Globus pallidus (tissue), 1 donor: ENCODE measurements around the gene ADGRF1.
"Not testable (repeated sequence)": the region's sequence is repeated elsewhere in the genome, so short reads cannot be mapped to it uniquely, and the experiment has no call there.

ENCODE experiments used
- DNase-seq: peaks from one replicate; pipeline ENCODE4 v3.0.0-alpha.2; 2015; ENCODE audit warnings: low spot score

Gene ADGRF1

DNA sequence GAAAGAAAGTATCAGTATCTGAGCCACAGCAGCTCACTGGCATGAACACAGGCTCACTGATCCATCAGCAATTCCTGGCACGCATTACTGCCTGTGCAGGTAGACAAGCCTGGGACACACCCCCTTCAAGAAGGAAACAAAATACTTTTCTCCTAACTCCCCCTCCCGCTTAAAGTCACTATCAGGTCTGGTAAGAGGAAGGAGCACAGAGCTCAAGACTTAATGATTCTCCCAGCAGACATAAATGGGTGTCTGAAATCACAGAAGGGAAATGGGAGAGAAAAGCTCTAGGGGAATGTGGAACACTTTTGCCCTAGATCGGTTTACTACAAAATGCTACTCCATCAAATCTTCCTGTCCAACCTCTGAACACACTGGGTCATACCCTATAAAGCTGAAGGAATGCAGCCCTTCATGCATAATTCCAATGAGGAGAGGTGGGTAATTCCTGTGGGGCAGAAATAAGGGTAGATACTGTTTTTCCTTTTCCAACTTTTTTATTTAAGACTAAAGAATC lies at the start of gene ADGRF1:
Gene ADGRF1 (minus strand): TSS at position 58 of the 517 bp plus-strand sequence. CDS start 13,271 bp downstream, outside the sequence.
- DNase-seq: no peak

DNA sequence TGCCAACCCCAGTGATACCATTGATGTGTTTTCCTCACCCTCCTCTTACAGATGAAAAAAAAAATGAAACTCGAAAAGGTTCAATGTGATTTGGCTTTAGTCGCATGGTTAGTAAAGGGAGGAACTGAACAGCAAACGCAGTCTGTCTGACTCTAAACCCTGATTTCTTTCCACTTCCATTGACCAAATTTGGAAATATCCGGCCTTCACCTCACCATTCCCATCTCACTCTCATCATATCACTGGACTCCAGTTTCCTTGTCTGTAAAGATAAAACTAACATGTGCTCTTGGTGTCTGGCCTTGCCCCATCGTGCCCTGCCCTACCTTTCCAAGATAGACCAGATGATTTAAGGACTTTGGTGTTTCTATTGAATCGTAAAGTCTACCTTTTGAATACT lies 48.7 kb upstream of the ADGRF1 start:
- no peak for DNase-seq

DNA sequence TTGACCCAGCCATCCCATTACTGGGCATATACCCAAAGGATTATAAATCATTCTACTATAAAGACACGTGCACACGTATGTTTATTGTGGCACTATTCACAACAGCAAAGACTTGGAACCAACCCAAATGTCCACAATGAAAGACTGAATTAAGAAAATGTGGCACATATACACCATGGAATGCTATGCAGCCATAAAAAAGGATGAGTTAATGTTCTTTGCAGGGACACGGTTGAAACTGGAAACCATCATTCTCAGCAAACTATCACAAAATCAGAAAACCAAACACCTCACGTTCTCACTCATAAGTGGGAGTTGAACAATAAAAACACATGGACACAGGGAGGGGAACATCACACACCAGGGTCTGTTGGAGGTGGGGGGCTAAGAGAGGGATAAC lies 47.3 kb upstream of the ADGRF1 start:
- not testable (repeated sequence) for DNase-seq

DNA sequence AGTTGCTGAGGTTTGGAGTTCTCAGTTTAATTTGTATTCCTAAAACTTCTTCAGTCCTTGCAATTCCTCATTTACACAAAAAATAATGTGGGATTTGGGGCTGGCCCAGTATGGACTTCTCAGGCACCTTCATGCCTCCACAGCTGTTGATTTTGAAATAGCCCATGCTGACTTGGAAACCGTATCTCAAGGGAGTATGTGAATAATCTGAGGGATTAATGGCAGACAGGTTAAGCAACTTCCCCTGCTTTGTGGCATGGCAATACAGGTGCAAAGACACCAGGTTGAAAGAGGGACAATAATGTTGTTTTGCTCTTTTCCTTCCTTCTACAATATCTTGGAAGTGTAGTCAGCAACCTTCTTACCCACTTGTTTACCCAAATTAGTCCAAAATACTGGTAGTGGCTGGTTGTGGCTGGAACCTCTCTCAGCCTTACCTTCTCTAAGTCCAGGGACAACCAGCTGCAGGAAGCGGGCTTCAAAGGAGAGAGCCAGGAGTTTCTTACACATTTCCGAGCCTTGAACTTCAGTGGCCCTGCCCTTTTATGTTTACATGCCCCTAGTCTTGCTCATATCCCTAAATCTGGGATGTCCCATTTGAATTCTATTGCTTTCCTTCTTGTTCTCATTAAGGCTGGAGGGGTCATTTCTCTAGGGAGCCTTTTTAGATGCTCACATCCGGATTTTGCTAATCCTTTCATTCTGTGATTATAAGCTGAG lies 44.1 kb upstream of the ADGRF1 start:
- no peak for DNase-seq

DNA sequence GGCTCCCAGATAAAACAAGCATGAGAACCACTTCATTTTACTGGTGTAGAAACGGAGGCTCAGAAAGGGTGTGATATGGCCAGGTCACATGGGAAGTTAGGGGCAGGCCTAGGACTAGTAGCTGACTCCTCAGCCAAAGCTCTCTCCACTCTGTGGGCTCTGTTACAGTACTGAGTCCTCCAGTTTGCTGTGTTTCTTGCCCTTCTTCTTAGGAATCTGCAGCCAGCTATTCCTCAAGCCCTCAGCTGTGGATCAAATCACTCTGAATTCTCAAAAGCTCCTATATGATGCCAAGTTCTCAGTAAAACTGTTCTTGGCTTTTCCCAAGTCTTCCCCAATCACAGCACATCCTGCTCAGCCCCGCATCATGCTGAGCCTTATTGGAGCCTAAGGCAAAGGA lies 42.5 kb upstream of the ADGRF1 start:
- no peak for DNase-seq

DNA sequence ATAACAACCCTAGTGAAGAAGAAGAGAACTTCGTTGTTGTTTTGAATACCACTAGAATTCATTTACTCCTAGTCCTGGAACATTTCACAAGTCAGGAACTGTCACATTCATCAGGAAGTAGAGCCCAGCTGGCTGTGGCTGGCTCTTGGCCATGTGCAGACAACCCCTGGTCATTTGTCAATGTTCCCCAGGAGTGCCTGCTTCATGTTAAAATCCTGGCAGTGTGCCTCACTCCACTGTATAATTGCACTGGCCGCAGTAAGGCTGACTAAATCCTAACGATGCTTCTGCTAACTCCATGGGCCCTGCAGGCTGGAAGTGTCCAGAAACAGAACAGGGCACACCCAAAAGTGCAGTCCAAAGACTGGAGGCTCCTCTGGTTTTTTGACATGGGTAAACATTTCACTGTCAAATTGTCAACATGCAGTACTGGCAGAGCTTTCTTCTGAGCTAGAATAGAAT lies 41.5 kb upstream of the ADGRF1 start:
- DNase-seq: peak; percentile 27

DNA sequence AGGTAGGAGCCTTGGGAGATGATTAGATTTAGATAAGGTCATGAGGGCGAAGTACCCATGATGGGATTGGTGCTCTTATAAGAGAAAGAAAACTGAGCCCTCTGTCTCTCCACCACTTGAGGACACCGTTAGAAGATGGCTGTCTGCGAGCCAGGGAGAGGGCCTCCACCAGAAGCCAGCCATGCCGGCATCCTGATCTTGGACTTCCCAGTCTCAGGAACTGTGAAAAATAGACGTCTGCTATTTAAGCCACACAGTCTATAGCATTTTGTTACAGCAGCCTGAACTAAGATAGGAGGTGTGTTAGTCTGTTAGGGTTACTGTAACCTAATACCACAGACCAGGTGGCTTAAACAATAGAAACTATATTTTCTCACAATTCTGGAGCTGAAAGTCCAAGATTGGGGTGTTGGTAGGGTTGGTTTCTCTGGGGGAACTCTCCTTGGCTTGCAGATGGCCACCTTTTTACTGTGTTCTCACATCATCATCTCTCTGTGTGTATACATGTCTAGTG lies 38.0 kb upstream of the ADGRF1 start:
- DNase-seq: no peak

DNA sequence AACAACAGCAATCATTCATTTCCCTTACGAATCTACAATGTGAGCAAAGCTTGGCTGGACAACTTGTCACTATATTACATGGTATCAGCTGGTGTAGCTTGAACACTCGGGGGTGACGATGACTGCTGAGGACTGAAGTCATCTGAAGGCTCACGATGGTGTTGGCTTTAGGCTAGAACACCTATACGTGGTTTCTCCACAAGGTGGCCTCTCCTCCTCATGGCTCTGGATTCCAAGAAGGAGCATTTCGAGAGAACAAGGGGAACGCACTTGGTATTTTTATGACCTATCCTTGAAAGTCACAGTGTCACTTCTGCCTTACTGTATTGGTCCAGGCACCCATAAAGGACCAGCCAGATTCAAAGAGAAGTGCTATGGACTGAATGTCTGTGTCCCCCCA lies 37.5 kb upstream of the ADGRF1 start:
- DNase-seq: no peak

DNA sequence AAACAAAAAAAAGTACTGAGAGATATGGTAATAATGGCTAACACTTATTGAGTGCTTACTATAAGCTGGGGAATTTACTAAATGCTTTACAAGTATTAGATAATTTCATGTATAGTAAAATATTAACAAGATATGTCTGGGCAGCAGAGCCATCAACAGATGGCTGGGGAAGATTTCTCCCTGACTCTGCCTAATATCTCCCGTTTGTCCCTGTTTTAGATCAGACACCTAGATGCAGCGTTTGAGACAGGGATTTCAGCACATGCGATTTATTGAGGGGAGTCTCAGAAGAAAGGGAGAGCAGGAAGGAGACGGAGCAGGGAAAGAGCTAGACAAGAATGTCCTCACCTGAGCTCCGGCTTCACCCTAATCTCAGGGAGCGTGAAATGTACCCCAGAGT lies 36.9 kb upstream of the ADGRF1 start:
- no peak for DNase-seq

DNA sequence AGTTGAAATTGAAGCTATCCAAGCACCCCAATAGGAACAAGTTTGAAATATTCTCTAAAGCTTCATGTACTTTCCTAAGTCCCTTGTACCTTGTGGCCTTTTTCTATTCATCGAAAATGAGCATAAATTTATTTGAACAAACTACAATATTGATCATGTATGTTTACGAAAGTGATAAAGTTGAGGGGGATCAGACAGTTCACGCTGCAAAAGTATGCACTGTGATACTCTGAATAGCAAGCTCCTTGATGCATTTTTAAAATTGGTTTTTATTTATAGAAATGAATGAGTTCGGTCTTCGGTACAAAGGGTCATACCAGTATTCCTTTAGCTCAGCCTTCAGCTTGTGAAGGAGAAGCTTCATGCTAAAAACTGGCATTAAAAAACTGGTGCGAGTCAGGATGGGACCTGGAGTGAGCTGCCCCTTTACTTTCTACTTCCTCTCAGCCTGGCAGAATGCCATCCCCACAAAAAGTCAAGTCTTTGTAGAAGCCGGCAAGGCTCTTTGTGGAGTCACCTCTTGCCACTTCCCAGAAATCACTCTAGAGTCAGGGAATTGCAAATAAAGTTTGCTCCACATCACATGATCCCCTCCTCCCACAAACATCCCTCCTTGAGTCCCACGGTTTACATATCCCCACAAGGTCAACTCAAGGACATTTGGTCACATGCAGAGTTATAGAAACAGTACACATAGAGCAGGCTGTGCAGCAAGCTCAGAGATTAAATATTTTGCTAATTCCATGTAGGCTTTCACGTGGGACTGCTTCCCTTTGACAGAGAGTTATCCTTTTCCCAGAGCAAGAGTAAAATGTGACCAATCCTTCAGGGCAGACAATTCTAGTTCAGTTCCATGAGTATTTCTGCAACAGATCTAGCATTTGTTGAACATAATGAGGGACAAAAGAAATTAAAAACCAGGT lies 34.6 kb upstream of the ADGRF1 start:
- DNase-seq: peak; percentile 50

DNA sequence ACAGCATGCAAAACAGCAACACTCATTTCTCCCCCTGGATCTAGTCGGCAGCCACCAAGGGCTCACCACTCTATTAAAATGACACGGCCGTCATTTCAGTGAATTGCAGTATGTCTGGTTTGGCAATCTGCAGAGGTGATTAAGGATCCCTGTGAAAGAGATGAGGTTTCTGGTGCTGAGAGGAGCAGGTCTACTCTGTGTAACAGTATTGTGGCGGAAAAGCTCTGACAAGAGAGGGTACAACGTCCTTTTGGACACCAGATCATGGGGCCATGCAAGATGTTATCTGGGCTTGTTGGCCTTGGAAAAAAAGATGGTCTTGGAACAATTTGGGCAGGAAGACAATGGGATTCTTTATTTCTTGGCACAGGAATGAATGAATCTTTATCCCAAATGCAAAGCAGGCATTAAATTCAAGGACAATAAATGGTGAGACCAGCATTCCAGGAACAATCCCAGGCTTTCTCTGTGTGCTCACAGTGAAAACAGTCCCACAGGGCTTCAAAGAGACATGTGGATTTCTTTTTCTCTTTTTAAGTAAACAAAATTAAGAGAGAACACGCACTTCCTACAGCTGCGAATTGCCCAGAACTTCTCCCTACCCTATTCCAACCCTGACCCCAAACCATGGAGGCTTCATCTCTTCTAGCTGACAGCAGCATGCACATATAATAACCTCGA lies 33.7 kb upstream of the ADGRF1 start:
- DNase-seq: peak; percentile 83

DNA sequence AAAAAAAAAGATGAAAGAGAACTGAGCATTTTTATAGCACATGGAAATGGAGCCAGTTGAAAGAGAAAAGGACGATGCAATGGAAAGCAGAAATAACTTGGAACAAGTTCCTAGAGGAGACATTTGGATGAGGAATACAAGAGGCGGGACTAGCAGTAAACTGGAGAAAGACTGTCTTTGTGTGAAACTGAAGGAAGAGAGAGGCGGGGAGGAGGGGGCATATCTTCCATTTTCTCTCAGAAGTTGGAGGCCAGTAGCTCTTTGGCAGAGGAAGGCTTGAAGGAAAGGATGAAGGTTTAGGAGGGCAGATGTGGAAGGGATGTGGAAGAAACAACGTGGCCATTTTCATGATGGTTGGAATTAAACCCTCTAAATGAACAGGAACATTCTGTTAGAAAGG lies 33.0 kb upstream of the ADGRF1 start:
- DNase-seq: peak; percentile 58

DNA sequence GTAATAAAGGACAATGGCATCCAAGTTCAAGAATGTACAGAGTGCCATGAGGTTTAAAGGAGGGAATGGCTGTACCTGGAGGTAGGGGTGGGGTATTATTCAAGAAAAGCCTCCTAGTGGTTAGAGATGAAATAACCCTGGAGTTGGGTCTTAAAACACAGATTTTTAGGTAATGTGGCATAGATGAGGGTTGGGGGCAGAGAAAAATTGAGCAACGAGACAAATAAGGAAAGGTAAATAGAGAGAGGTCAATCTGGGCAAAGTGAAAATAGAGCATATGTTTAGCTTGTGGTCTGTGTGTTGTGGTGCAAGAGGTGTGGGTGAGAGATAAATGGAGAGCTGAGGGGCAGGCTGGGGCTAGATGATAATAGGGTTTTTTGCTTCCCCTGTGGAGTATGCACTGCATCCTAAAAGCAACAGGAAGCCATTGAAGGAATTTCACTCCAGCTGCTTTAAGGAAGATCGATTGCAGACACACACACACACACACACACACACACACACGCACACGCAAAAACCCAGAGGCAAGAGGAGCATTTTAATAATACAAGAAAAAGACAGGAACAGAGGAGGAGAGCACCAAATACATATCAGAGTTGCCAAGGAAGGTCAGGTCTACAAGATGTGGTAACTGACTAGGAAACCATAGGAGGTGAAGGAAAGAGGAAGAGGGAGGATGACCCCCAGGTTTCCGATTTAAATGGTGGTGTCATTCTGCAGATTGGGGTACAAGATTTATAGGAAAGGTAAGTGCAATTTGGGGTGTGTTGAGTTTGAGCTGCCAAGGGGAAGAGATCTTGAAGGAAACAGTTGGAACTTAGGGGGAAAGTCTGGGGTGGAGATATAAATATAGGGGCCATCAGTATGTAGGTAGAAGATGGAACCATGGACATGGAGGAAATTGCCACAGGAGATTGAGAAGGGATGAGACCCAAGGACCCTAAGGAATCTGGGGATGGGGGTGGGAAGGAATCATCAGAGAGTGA lies 31.3 kb upstream of the ADGRF1 start:
- DNase-seq: no peak

DNA sequence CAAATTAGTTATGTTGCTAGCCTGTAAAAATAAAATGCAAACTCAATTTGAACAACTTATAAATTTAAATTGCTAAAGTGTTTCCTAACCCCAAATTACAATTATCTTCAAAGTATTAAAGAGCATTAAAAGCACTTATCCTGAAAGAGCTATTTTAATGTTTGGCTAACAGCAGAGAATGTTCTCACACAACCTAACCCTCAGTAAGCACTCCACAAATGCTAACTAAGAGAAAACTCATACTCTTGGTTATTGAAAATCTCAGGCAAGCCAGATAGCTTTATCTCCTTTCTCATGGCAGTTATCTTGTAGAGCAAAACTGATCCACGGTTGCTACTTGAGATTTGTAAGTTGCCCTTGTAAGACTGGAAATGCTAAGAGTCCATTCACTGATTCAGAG lies 30.5 kb upstream of the ADGRF1 start:
- no peak for DNase-seq

DNA sequence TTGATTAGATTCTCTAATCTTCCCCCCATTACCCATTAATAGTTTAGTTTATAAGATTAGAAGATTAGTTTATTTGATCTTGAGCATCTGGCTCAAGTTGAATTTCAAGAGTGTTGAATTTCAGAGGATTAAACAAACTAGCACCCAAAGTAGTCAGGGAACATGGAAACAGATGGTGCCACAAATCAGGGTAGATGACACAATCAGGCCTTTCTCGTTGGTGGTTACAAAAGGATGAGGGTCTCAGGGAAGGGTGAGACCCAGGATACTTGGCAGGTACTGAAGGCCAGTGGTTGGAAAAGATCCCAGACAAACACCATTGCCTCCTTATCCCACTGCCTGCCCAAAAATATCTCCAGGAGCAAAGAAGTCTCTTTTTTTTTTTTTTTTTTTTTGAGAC lies 29.5 kb upstream of the ADGRF1 start:
- no peak for DNase-seq

DNA sequence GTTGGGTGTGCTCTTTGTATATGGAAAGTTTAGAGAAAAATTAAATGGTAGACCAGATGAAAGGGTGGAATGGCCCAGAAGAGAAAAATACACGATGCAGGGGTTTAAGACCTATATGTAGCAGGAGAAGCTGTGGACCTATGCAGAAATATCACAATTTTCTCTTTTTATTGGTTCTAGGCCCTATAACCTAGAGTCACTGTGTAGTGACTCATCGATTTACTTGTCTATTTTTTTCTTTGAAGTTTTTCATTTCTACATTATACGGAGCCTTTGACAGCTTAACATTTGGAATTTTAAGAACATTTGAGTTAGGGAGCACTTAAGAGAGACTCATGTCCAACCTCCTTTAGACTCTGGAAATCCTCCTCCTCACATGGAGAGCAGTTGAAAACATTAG lies 28.3 kb upstream of the ADGRF1 start:
- no peak for DNase-seq

DNA sequence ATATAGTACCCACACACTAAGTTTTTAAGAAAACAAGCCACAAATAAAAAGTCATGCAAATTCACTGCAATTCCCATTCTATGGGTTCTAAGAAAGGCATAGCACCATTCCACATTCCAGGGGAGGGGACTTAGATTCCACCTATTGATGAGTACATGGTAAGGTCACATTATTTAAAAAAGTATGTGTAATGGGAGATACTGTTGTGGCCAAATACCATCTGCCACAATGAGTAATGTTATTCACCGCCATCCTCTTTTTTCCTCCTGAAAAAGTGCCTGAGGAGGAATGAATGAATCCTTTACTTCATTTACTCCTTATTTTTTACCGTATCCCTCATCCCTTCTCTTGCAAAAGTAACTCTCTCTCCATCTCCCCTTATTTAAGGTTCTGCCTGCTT lies 27.0 kb upstream of the ADGRF1 start:
- no peak for DNase-seq

DNA sequence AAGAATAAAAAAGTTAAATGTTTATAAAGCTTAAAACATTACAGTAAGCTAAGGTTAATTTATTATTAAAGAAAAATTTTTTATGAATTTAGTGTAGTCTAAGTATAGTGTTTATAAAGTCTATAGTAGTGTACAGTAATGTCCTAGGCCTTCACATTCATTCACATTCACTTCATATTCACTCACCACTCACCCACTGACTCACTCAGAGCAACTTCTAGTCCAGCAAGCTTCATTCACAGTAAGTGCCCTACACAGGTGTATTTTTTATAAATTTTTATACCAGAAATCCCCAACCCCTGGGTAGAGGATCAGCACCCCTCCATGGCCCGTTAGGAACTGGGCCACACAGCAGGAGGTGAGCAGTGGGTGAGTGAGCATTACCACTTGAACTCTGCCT lies 24.3 kb upstream of the ADGRF1 start:
- DNase-seq: no peak

DNA sequence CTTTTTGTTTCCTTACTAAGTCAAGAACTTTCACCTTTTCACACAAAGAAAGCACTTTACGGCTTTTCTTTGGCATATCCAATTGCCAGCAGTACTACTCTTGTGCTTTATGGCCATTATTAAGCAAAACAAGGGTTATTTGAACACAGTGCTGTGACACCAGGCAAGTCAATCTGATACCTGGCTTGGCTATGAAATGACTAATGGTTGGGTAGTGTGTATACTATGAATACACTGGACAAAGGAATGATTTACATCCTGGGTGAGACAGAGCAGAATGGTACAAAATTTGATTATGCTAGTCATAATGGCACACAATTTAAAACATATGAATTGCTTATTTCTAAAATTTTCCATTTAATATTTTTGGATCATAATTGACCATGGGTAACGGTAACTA lies 22.1 kb upstream of the ADGRF1 start:
- DNase-seq: no peak

DNA sequence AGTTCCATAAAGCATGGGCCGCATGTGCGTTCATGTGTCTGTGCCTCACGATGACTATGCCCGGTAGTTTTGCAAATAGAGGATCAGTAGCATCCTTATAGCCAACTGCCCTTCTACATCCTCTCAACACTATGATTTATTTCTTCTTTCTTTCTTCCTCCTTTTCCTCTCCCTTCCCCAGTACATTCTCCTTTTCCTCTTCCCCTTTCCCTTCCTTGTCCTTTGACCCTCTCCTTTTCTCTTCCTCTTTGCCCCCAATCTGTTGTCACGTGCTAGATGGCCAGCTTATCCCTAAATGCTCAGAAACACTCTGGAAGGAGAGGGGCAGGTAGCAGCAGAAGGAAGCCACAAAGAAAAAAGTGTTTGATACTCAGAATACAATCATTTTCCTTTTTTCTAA lies 20.2 kb upstream of the ADGRF1 start:
- DNase-seq: no peak
